Heart left ventricle (tissue), 16 donors: ENCODE measurements around the gene BACH2. TPM values are rescaled to one million over a fixed set of nuclear protein-coding genes. Genes with fewer than 3 reads are reported as not detected.
A peak's percentile ranks its signal among the peaks of the same experiment; 100 is the strongest.

Experiments
- ATAC-seq, 4 donors: fragments of 200-7000 bp; cut with Tn5 transposase; one replicate each; pipeline ENCODE4 v1.9.1; 2020 to 2022; ENCODE audit warnings: moderate library complexity in 4 of 4, mild to moderate bottlenecking in 3 of 4, moderate number of reproducible peaks in 1 of 4
- DNase-seq, 5 donors: peaks; one replicate each; pipeline ENCODE4 v3.0.0-alpha.2; 2020
- H3K27ac ChIP-seq, 12 donors: fragments of 200-600 bp; sonication (generic) in 4 of 12; one replicate each; pipeline versions ENCODE4 v1.5.0 to v1.8.0; 2016 to 2022; ENCODE audit warnings: mild to moderate bottlenecking in 2 of 12
- H3K27me3 ChIP-seq, 9 donors: fragments of 200-600 bp; sonication (generic) in 2 of 9; one replicate each; pipeline versions ENCODE4 v1.5.1 to v1.8.0; 2016 to 2022; ENCODE audit warnings: mild to moderate bottlenecking in 3 of 9
- H3K36me3 ChIP-seq, 9 donors: fragments of 200-600 bp; sonication (generic) in 2 of 9; one replicate each; pipeline versions ENCODE4 v1.5.0 to v1.8.0; 2018 to 2022; ENCODE audit warnings: mild to moderate bottlenecking in 2 of 9
- H3K4me1 ChIP-seq, 12 donors: fragments of 200-600 bp; sonication (generic) in 4 of 12; one replicate each; pipeline versions ENCODE4 v1.5.0 to v1.8.0; 2016 to 2022; ENCODE audit warnings: mild to moderate bottlenecking in 3 of 12
- H3K4me3 ChIP-seq, 12 donors: fragments of 200-600 bp; sonication (generic) in 4 of 12; one replicate each; pipeline versions ENCODE4 v1.5.0 to v1.8.0; 2017 to 2022; ENCODE audit warnings: mild to moderate bottlenecking in 9 of 12, moderate library complexity in 4 of 12
- H3K9me3 ChIP-seq, 12 donors: fragments of 200-600 bp; sonication (generic) in 4 of 12; one replicate each; pipeline versions ENCODE4 v1.5.0 to v1.8.0; 2016 to 2022; ENCODE audit warnings: mild to moderate bottlenecking in 1 of 12
- CTCF ChIP-seq, 12 donors: fragments of 200-600 bp; sonication (generic) in 4 of 12; IDR thresholded peaks; one replicate each; pipeline versions ENCODE4 v1.5.0 to v1.8.0; 2018 to 2022; ENCODE audit warnings: antibody characterized with exemption in 12 of 12, mild to moderate bottlenecking in 5 of 12
- POLR2A ChIP-seq, 2 donors: fragments of 450-650 bp; IDR thresholded peaks; one replicate each; pipeline ENCODE4 v1.6.1; 2017; ENCODE audit warnings: antibody characterized with exemption in 2 of 2, mild to moderate bottlenecking in 2 of 2, moderate library complexity in 2 of 2
- WGBS, 4 donors: extraction: QIAGEN DNeasy Blood & Tissue Kit in 2 of 4; methylation state at CpG; one replicate each; pipeline versions ENCODE4 v1.1.5 to v1.1.7; 2013 to 2018; 5-methylcytosine and 5-hydroxymethylcytosine counted together
- intact Hi-C, 10 donors: fragments of 100-400 bp; cut with DNase I; formaldehyde crosslinking; loops; one replicate each; pipeline versions ENCODE4 v1.11.1 to v1.14.2; 2022
- polyA plus RNA-seq, 2 donors: library from polyadenylated mRNA; stranded (reverse); fragments of 200-250 nt; gene quantifications; one replicate each; pipeline ENCODE4 v1.2.3, GENCODE V29; 2013
- total RNA-seq, 9 donors: library from RNA; depleted of rRNA in 2 of 9; stranded (reverse); fragments of >200 nt in 2 of 9; fragmentation: NEBNext Ultra II Directional in 3 of 9; extraction: Animal tissue kit (Norgen Biotek cat#: 25700) in 3 of 9; gene quantifications; one replicate each; pipeline versions ENCODE4 v1.1.0 to v1.2.4, GENCODE V29; 2016 to 2023
- donor health status: ischemic (EF 13 %, LVEDD 7.1; RV severe dilation, severe dysfunction).
- donor health status: healthy with polysubstance abuse.
- donor health status: DM: no; HTN: yes; CAD: no.
- donor health status: DM: no; HTN: no; CAD: no.
- donor health status: ischemic (EF 25% LVEDD 6.9; RV normal size, moderate dysfunction).
- donor health status: ischemic (EF 25% LVEDD 5.7; RV mildly dilated, moderate dysfunction).
- donor health status: healthy.
- donor health status: DM: yes; HTN: yes; CAD: no.
- donor health status: ischemic (EF 35%, LVEDD 5.7; RV mildly dilated, moderate dysfunction).
- donor health status: nonischemic (EF 11% LVEDD 7.7; RV severe dilation, severe dysfunction).
- donor health status: DM: yes; HTN: yes; CAD: no.
- donor health status: PGD.
- donor health status: ischemic (EF 29% LVEDD 5.4; RV normal size, mild dysfunction).
- donor health status: nonischemic (EF 23%, LVEDD 6.1; RV moderate dilation, normal function).

BACH2 gene
- total and polyA plus RNA-seq, 11 donors: 0.23 to 8.4 (median 1.5) TPM

- intact Hi-C loops: no loop called here
- 76 to 81% (median 79%) methylated on average over 11 of the region's 11 CpGs for WGBS, 4 donors
- Histone ChIP-seq H3K4me3 (no peak overlapping the region), H3K27ac (no peak overlapping the region), H3K9me3 (no peaks in the 10 kb centered on the region), H3K36me3 (no peaks in the 10 kb centered on the region), H3K27me3 (no peaks in the 10 kb centered on the region), H3K4me1 (peaks cover 0 to 11% (median 0%) of the 10 kb centered on the region in 12 donors)
- TF ChIP-seq CTCF (IDR thresholded peaks at IDR 0.05) (no peak), POLR2A (IDR thresholded peaks at IDR 0.05) (no peak)
- DNase-seq (no peak), ATAC-seq (no peak)
Measured at GRCh38 chr6:90072935-90073464, 223.6 kb downstream of the BACH2 start.

- ATAC-seq (no peak), DNase-seq (no peak)
- Histone ChIP-seq H3K4me1 (peaks cover 0 to 11% (median 0%) of the 10 kb centered on the region in 12 donors), H3K4me3 (no peak overlapping the region), H3K27ac (no peak overlapping the region), H3K27me3 (no peaks in the 10 kb centered on the region), H3K9me3 (no peaks in the 10 kb centered on the region), H3K36me3 (no peaks in the 10 kb centered on the region)
- intact Hi-C loops: no loop called here
- WGBS, 4 donors: 95 to 99% (median 97%) methylated on average over 3 of the region's 3 CpGs
- TF ChIP-seq POLR2A (IDR thresholded peaks at IDR 0.05): no peak
- no peak for TF ChIP-seq CTCF (IDR thresholded peaks at IDR 0.05)
Measured at GRCh38 chr6:90072501-90072900, 224.1 kb downstream of the BACH2 start.

- Histone ChIP-seq H3K4me3 (no peak overlapping the region), H3K9me3 (no peaks in the 10 kb centered on the region), H3K4me1 (peaks cover 0 to 11% (median 0%) of the 10 kb centered on the region in 12 donors), H3K36me3 (no peaks in the 10 kb centered on the region), H3K27me3 (no peaks in the 10 kb centered on the region), H3K27ac (no peak overlapping the region)
- TF ChIP-seq CTCF (IDR thresholded peaks at IDR 0.05) (no peak), POLR2A (IDR thresholded peaks at IDR 0.05) (no peak)
- no peak for DNase-seq
- 57 to 67% (median 60%) methylated on average over 12 of the region's 12 CpGs for WGBS, 4 donors
- no peak for ATAC-seq
- intact Hi-C loops: no loop called here
Measured at GRCh38 chr6:90068703-90069523, 227.7 kb downstream of the BACH2 start.

GRCh38 chr6:90068264-90068663 lies 228.4 kb downstream of the BACH2 start:
- 48 to 68% (median 56%) methylated on average over 2 of the region's 2 CpGs for WGBS, 4 donors
- H3K27me3 ChIP-seq: no peaks in the 10 kb centered on the region
- no peaks in the 10 kb centered on the region for H3K9me3 ChIP-seq
- DNase-seq (peak in 4 of 5 donors; percentile 26 to 56 (median 34)), ATAC-seq (peak in 3 of 4 donors; percentile 75 to 96 (median 94))
- H3K27ac ChIP-seq: no peak overlapping the region
- no peaks in the 10 kb centered on the region for H3K36me3 ChIP-seq
- no peak for TF ChIP-seq CTCF (IDR thresholded peaks at IDR 0.05)
- TF ChIP-seq POLR2A (IDR thresholded peaks at IDR 0.05): no peak
- peaks cover 0 to 11% (median 0%) of the 10 kb centered on the region in 12 donors for H3K4me1 ChIP-seq
- no peak overlapping the region for H3K4me3 ChIP-seq
- intact Hi-C loops: no loop called here
